Esophagus muscularis mucosa (tissue), 4 donors: ENCODE measurements around the gene C1orf21.

ENCODE experiments used
- EP300 ChIP-seq: sonication (generic); formaldehyde crosslinking; IDR thresholded peaks from one replicate; pipeline ENCODE4 v1.6.1; 2017; ENCODE audit warnings: antibody characterized with exemption
- POLR2A ChIP-seq: fragments of 450-650 bp; IDR thresholded peaks from one replicate; pipeline ENCODE4 v1.6.1; 2017; ENCODE audit warnings: antibody characterized with exemption, moderate library complexity, mild to moderate bottlenecking, low read depth
- POLR2AphosphoS5 ChIP-seq, 2 donors: sonication (generic); formaldehyde crosslinking; IDR thresholded peaks; one replicate each; pipeline ENCODE4 v1.6.1; 2017; ENCODE audit warnings: antibody characterized with exemption in 2 of 2
- TF ChIP-seq, protein P1 (sequence below), 3 experiments: fragments of 200-600 bp in 2 of 3; fragments of 450-650 bp in 1 of 3; sonication (generic) in 2 of 3; IDR thresholded peaks; one replicate each; pipeline ENCODE4 v1.5.1; 2017 to 2019; ENCODE audit warnings: antibody characterized with exemption in 3 of 3, mild to moderate bottlenecking in 2 of 3, moderate library complexity in 1 of 3

DNA sequence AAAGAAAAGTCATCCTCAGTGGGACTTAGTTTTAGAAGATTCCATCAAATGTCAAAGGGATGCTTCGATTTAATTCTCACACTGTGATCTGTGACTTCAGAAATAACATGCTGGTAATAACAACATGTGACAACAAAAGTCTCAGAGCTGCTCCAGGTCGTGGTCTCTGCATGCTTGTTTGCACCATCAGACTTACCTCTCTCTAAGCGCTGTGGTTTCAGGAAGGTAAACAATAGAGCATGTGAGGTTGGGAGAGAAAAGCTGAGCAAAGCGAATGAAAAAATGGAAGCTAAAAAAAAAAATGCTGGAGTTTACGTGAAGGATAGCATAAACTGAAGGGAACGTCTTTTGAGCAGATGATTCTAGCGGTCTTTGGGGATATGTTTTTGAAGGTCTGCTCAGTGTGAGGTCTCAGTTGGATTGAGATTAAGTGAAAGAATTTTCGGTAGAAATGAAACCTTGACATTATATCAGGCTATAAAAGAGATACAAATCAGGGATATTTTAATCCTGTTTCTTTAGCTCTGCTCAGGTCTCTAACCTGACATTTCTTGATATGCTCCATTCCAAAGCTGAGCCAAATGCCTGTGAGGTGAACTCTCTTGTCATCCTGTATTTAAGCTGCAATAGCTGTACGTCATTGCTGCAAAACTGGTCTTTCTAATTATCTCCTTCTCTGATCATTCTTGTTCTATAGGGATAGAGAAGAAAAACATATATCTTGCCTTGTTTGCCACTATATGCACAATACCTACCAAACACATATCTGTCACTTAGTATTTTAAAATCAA is 86.5 kb downstream of the C1orf21 start:
- TF ChIP-seq, protein P1, sequence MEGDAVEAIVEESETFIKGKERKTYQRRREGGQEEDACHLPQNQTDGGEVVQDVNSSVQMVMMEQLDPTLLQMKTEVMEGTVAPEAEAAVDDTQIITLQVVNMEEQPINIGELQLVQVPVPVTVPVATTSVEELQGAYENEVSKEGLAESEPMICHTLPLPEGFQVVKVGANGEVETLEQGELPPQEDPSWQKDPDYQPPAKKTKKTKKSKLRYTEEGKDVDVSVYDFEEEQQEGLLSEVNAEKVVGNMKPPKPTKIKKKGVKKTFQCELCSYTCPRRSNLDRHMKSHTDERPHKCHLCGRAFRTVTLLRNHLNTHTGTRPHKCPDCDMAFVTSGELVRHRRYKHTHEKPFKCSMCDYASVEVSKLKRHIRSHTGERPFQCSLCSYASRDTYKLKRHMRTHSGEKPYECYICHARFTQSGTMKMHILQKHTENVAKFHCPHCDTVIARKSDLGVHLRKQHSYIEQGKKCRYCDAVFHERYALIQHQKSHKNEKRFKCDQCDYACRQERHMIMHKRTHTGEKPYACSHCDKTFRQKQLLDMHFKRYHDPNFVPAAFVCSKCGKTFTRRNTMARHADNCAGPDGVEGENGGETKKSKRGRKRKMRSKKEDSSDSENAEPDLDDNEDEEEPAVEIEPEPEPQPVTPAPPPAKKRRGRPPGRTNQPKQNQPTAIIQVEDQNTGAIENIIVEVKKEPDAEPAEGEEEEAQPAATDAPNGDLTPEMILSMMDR (IDR thresholded peaks at IDR 0.05) = no peak
- TF ChIP-seq POLR2AphosphoS5 (IDR thresholded peaks at IDR 0.05) (no peak), POLR2A (no peak), EP300 (no peak)
